Activated T-cell treated with anti-CD3 and anti-CD28 coated beads for 1 hour (primary cell): ENCODE measurements around the gene LNPK.
"Not testable (repeated sequence)": the region's sequence is repeated elsewhere in the genome, so short reads cannot be mapped to it uniquely, and the experiment has no call there.

Experiments used
- DNase-seq: peaks from one replicate; pipeline ENCODE4 v3.0.0-alpha.2; 2020; ENCODE audit warnings: low read depth

The LNPK gene

DNA sequence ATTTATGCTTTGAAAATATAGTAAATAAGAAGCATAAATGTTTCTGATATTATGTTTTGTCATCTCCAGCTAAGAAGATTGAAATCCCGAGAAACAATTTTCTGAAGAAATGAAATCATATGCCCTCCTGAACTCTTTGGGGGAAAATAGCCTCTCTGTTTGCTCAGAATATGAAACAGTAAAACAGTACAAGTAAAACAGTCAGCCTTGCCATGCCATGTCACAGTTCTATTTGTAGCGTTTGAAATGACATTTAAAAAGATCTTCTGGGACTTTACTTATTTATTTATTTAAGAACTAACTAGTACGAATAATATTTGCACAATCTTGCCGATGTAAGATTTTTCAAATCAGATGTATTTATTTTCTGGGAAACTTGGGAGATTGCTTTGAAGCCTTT lies 98.0 kb downstream of the LNPK start:
- DNase-seq = no peak

DNA sequence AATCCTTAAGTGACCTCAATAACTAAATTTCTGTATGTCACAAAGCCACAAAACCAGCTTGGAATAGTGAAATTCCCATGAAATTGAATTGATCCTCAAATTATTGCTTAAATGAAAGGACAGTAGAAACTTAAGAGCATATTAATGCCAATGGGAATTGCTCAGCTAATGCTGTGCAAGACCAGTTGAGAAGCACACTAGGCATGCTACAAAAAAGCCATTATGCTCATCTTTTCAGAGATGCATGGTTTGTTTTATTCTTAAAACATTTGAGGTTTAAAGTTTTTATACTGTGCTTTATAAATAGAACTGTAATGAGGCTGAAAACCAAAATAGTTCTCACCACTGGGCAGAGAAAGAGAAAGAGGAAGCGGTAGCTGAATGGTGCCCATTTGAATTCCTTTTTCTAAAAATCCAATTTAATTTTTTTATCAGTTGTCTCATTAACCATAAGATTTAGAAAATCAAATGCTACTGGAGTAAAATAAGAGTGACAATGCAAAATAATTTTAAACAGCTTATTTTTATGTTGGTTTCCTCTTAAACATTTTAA lies 98.6 kb downstream of the LNPK start:
- DNase-seq = no peak

DNA sequence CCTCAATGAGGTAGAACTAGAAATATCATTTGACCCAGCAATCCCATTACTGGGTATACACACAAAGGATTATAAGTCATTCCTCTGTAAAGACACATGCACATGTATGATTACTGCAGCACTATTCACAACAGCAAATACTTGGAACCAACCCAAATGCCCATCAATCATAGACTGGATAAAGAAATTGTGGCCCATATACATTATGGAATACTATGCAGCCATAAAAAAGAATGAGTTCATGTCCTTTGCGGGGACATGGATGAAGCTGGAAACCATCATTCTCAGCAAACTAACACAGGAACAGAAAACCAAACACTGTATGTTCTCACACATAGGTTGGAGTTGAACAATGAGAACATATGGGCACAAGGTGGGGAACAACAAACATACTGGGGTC lies 106.1 kb downstream of the LNPK start:
- DNase-seq = not testable (repeated sequence)

DNA sequence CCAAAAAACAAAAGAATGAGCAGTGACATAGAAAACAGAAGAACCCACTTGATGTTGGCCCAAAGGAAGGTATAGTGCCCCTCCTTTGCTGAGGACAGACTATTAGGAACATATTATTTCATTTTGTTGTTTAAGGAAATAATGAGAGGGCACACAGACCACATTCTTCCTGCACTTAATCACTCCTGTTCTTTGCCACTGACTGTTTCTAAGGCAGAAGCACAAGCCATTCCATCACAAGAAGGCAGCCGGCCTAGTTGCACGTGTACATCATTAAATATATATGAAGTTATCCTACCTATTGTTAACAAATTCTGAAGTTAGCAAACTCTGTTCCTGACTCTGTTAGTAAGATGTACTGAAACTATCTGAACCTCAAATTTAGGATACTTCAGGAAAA lies 110.0 kb downstream of the LNPK start:
- DNase-seq = no peak

DNA sequence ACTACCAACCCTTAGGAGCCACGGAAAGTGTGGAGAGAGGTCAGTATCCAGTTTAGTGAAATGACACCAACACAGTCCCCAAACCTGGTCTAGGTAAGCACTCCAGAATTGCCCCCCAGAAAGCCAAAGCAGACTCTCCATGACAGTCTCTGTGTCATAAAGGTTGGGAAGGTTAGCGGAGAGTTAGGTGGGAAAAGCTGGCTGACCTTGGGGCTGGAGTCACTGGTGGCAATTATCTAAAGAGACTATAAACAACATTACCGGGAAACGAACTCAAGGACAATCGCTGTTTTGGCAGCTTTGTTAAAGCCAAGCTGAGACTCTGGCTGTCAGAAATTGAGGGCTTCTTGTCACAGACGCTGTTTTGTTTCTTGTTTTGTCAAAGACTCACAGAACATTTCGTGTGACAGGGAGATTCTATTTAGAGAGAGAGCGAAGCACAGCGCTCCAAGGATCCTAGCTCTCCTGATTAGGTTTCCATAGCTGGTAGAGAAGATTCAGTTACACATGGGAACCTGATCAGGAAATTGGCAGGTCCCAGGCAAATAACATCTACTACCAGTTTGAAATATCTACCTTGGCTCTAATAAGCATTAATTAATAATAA lies 111.3 kb downstream of the LNPK start:
- DNase-seq = no peak

DNA sequence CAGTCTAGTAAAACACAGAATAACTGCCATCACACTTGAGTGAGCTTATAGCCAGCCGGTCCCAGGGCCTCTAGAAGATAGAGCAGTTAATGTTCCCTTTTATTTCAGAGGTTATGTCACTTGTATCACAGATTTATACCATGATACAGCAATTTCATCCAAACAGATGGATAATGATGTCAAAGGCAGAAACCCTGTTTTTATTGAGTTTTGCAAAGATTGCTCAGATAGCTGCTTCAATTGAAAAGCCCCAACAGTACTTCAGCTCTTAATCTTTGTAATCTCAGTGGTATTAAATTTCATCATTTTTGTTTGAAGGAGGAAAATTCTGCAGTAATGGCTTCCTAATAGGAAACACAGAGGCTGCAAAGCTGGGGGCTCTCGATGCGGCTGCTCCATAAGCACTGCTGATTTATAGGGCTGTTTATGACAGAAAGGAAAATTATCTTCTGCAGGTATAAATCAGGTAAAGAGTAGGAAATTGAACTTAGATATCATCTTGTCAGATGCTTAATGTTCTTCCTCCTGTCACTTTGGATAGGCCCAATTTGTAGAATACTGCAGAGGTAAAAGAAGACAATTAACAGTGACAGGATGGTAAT lies 112.3 kb downstream of the LNPK start:
- DNase-seq = no peak

DNA sequence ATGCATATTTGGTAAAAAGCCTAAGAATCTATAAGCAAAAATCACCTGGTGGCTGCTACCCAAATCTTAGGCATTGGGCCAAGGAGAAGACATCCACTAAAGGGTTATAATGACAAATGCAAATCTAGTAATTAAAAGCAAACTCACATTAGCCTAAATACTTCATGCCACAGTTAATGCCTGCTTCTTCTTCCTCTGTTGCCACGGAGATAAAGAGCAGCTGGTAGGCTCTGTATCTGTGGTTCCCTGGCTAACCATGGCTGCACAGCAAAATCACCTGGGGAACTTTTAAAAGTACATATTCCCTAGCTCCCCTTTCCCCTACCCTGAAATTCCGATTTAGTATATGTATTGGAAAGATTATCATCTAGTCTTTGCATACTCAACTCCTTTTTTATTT lies 114.3 kb downstream of the LNPK start:
- no peak for DNase-seq

DNA sequence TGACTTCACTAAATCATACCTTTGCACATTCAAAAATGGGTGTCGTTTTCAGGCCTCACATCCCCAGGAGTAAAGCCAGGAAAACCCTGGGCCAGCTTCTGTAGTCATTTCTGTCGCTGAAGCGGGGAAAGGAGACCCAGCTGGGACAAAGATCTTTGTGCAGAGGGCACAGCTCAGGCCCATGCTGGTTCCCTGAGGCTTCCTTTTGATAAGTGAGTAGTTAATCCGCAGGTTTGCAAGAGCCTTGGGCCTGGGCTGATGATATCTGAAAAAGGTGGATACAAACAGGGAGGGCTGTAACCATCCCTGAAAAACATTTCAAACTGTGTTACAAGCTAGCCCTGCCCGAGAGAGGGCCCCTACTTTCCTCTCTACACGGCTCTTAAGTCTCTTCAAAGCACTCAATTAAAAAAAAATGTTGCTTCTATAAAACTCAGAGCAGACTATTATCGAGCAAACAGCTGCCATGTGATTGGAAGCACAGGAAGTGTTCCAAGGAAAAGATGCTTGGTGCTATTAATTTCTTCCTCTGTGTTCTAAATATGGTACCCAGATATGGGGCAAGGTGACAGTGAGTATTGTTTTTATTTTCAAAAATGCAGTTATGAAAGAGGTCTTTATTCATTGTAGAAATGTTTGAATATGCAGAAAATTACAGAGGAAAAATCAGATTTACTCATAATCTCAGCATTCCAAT lies 117.2 kb downstream of the LNPK start:
- DNase-seq = no peak

DNA sequence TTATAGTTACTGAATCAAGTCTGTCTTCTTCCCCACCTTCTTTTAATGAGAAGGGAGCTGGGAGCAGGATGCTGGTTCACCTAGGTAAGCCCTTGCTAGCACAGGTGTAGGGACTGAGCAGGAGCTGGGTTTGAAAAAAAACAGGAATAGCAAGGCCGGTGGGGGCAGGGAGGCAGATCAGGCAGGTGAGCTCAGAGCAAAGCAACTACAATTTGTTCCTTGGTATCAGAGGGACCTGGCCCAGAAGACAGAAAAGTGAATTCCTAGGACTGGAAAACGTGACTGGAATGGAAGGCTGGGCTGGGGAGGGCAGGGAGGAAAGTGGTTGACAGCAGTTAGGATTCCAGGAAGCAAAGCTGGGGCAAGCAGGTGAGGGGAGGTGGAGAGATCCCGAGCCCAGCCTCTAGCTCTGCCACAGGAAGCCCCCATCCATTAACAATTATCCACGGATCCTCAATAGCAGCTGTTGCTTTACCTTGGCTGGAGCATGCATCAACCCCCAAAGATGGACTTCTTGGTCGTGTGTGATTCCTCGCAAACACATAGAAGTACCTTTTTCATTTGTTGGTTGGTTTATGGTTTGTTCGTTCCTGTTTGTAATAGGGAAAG lies 118.4 kb downstream of the LNPK start:
- no peak for DNase-seq

DNA sequence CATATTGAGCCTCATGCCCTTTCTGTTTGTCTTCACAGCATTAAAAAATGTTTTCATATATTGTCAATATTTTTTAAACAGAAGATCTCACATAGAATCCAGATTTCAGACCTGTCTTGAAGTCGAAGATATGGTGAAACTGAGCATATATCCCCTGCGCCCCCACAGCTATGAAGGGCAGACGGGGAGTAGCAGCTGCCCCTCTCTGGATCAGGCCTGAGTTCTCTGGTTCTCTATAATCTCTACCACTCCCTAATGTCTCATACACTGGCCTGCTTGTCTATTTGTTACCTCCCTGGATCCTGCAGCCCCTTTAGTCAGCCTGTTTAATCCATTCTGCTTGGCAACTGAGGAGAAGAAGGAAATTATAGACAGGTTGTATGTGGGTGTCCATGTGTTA lies 122.4 kb downstream of the LNPK start:
- no peak for DNase-seq

DNA sequence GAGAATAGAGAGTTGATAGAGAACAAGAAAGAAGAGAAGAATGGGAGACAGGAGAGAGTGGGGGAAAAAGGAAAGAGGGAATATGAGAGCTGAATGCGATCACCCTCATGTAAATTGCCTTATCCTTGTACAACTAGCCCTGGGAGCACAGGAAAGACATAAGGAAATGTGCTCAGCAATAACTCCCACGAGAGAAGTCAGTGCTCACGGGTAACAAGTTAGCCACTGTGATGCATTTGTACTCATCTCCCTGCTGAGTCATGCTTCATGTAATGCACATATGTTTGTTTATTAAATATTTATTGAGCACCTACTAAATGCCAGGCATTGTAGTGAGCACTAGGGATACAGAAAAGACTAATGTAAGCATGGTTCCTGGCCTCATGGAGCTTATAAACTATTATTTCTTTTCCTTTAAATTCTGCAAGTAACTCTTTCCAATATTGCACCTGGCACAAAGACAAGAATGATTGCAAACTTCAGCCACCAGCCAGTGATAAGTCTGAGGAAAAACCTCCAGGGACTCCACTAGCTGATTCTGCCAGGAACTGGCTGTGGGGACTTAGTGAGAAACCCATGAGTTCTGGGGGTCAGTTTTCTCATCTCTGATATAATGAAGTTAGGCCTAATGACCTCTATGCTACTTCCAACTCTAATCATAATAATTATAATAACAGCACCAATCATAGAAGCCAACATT lies 124.1 kb downstream of the LNPK start:
- DNase-seq = no peak

DNA sequence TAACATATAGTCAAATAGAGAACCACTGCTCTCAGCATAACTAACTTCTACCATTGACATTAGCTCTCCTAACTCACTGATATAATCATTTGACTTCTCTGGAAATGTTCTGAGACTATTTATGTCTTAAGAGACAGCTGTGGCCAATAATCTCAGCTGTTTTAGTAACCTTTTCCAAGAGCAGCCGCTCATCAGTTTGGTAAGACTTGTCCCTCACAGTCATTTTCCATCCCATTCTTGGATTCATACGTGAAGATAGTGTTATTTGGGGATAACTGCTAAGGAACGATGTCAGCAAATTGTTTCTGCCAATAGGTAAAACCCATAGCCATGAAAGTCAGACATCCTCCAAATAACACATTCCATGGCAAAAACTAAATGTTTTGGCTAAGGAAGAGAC lies 127.8 kb downstream of the LNPK start:
- DNase-seq = no peak
